GM18907 (cell line): ENCODE data around the gene CDH4.

Experiments
- ATAC-seq: cut with Tn5 transposase; IDR thresholded peaks from one replicate; pipeline ENCODE4 v1.9.1; 2021; ENCODE audit warnings: mild to moderate bottlenecking, moderate library complexity; ENCODE audit not compliant: unreplicated experiment

Gene CDH4

DNA sequence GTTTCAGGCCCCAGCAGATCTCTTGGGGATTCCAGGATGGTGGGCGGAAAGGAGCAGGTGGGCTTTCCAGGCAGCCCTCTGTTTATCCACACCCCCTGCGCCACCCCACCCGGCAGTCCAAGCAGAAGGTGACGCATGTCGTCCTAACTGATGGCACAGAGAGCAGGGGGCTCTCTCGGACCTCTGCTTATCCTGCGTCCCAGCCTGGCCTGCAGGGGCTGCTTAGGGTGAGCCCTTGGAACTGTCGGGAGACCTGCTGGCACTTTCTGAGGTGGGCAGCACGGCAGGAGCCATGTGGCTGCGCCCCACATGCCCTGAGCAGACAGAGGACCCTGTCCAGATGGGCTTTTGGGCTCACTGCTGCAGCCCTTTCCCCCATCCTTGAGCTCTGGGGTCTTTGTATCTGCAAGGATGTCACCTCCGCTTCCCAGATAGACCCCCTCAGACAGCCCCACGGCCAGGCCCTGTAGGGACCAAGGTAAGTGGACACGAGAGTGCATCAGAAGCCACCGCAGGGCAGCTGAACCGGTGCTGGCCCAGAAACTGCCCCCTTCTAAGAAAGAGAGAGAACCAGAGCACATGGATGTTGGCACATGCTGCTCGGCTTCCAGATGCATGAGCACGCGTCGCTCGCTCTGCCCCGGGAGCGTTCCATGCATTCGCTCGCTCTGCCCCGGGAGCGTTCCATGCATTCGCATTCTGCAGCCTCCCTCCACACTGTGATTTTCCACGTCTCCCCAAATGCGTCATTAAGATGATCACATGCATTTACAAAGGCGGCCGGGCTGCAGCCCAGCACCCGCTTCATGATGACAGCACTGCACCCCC is 566.9 kb downstream of the CDH4 start:
- ATAC-seq, result no peak

DNA sequence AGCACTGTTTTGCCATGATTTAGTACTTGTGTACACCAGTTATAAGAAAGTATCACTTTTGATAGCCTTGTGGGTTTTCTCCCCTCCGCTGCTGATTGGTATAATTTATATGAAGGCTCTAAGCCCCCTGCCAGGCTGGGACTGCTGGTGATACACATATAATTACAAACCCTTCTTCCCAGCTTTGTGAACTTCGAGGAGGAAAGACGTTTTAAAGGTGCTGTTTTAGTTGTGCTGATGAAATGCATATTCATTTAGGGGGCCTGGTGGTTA is 567.4 kb downstream of the CDH4 start:
- no peak for ATAC-seq

- ATAC-seq, result no peak
These were observed 568.1 kb downstream of the CDH4 start for GRCh38 chr20:61819921-61820825.

DNA sequence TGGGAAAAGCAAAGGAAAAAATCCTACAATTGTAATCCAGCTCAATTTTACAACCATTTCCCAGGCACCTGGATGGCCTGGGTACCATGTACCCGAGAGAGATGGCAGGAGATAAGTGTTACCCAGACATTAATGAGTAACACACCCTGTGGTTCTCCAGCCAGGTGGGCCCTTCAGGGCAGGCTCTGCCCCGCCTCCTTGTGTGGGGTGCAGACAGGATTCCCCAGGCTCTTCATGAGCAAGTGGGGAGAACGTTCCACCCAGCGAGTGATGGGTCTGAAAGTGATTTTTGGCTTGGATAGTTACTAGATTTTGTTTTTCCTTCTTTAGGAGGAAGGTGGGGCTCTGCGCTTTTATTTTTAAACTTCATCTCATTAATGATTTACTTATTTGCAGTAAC is 569.7 kb downstream of the CDH4 start:
- no peak for ATAC-seq

- no peak for ATAC-seq
These were observed 570.3 kb downstream of the CDH4 start for GRCh38 chr20:61822396-61822795.

- ATAC-seq, result no peak
These were observed 571.2 kb downstream of the CDH4 start for GRCh38 chr20:61823242-61823641.

- ATAC-seq, result no peak
These were observed 576.8 kb downstream of the CDH4 start for GRCh38 chr20:61828891-61829290.

DNA sequence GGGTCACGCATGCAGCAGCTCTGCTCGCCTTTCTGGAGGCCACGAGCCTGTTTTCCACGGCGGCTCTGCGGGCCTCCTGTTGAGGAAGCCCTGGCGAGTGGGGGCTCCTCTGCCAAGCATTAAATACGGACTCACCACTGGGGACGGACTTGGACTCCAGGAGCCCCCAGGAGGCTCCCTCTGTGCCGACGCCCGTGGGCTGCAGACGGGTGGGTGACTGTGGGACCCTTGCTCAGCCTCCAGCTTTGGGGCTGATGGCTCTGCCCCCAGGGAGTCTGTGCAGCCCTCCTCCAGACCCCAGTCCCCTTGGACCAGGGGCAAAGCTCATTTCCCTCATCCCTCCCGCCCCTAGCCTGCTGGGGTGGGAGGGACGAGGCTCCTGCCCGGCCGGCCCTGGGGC is 577.5 kb downstream of the CDH4 start:
- ATAC-seq, result no peak

- no peak for ATAC-seq
These were observed 578.3 kb downstream of the CDH4 start for GRCh38 chr20:61830241-61830930.

DNA sequence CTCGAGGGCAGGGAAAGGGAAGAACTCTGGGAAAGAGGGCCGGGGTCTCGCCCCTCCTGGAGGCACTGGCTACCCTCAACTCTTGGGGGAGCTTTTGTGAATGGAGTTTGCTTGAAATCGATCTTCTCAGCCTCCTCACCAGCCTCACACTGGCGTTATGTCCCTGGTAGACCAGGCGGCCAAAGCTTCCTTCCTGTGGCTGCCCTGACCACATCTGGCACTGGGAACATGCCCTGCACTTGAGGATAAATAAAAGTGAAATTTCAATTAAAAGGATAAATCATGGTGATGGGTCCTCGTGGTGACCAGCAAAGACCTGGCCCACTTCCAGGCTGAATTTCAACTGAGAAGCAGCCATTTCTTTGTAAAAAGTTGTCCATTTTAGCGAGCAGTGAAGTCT is 578.9 kb downstream of the CDH4 start:
- no peak for ATAC-seq

DNA sequence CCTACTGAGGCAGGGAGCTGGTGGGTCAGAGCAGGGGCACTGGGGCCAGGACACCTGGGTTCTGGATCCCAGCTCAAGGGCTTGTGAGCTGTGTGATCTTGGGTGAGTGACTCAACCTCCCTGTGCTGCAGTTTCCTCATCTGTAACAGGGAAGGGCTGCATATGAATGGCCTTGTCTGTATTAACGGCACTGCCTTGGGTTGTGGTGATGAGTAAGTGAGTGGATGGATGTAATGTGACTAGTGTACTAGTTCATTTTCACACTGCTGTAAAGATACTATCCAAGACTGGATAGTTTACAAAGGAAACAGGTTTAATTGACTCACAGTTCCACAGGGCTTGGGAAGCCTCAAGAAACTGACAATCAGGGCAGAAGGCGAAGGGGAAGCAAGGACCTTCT is 580.1 kb downstream of the CDH4 start:
- no peak for ATAC-seq

- ATAC-seq, result no peak
These were observed 581.9 kb downstream of the CDH4 start for GRCh38 chr20:61833807-61834610.

DNA sequence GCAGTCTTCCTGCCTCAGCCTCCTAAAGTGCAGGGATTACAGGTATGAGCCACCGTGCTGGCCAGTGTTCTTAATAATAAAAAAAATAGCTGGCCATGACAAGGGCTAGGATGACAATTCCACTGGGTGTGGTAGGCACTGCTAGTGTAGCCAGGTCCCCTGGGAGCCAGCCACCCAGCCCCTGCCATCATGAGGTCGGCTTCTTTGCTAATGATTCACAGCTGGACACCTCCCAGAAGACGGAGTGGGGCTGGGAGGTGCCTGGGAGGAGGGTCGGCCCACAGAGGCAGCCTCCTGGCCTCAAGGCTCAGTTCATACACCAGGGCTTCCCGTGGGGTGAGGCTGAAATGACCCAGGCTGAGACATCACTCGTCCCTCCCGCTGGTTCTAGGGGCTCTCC is 583.2 kb downstream of the CDH4 start:
- ATAC-seq, result no peak

- ATAC-seq, result no peak
These were observed 583.8 kb downstream of the CDH4 start for GRCh38 chr20:61835791-61836350.

DNA sequence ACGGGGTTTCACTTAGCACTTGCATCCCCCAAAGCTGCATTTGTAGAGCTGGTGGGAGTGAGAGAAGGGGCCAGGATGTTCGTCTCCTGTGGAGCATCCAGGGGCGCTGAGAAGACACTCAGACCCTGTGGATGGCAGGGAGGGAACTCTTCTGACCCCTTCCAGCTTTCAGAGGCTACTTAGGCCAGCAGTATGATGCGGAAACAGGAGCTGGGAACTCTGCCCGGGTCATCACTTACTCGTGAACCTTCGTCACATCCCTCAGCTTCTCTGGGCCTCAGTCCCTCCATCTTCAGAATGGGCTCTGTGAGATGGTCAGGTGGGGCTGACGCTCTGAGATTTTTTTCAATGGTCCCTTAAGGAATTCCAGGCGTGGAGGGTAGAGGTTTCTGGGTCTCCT is 585.1 kb downstream of the CDH4 start:
- ATAC-seq, result no peak

DNA sequence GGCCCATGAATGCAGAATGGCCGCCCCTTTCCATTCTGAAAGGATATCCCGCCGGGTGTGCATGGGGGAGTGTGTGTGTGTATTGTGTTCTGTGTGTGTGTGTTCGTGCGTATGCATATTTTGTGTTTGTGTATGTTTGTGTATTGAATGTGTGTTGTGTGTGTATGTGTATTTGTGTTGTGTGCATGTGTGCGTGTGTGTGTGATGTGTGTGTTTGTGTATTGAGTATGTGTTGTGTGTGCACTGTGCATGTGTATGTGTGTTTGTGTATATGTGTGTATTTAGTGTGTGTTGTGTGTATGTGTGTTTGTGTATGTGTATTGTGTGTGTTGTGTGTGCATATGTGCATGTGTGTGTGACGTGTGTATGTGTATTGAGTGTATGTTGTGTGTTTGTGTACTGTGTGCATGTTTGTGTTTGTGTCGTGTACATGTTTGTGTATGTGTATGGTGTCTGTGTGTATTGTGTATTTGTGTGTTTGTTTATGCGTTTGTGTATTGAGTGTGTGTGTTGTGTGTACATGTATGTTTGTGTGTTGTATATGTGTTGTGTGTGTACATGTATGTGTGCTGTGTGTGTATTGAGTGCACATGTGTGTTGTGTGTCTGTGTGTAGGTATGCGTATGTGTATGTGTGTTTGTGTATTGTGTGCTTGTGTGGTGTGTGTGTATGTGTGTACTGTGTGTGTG is 587.3 kb downstream of the CDH4 start:
- no peak for ATAC-seq

DNA sequence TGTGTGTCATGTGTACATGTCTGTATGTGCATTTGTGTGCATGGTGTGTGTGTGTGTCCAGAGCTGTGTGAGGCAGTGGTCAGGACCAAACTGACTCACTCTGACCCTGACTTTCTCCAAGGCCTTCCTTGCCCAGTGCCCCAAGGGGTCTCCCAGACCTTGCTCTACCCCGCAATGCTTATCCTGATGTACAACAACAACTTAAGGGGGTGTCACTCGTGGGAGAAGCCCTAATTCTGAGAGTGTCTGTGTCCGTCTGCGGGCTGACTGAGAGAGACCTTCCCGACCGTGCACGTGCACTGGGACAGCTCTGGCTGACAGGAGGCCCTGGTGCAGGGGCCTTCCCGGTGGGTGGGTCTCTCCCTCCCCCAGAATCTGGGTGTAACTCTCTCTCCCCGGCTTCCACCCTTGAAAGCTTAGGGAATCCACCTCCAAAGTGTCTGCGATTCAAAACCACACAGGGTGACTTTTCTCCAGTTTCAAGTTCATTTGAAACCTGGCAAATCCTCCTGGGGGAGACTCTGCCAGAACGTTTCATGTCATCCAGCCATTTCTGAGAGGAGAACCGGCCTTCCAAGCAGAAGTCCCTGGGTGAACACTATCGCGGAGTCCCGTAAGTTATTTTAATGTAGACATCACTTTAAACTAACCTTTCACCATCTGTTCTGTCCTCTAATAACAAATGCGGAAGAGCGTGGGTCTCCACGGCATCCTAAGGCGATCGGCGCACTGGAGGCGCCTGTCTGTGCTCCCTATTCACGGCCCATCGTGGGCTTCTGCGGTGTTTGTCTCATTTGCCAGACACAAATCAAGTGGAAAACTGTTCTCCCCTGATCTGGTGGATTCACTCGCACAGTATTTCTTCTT is 588.1 kb downstream of the CDH4 start:
- no peak for ATAC-seq

DNA sequence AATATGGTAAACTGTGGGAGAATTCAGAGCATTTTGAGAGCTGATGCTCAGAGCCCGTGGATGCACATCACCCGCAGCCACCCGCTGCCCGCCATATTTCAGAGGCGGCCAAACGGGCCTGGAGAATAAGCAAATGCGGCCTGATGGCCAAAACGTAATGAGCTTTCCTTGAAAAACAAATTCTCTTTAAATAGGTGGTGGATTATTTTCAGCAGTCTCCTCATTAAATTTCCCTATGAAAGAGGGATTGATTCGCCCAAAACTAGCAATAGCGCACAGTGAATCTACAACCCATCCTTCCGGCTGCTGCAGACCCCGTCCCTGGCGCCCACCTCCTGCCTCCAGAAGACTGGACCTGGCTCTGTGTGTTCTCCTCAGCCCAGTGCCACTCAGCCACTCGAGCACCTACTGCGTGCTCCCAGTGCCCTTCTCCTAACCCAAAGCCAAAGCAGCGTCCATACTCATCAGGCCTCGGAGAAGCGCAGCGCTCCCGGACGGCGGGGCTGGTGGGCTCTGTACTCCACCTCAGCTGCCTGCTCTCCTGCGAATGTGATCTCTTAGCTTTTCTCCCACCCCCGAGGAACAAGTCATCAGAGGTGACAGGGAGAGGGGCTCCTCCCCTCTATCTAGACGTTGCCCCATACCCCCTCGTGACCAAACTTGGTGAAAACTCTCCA is 588.9 kb downstream of the CDH4 start:
- ATAC-seq, result no peak
